GM20431 (cell line): ENCODE measurements around the gene USHBP1.

Experiments used
- in situ Hi-C: fragments of 300-500 bp; cut with MseI, MboI; formaldehyde crosslinking; loops from one replicate; pipeline ENCODE4 v1.15.0; 2020; ENCODE audit warnings: low sequenced_read_pairs; ENCODE audit not compliant: unreplicated experiment

Gene USHBP1

DNA sequence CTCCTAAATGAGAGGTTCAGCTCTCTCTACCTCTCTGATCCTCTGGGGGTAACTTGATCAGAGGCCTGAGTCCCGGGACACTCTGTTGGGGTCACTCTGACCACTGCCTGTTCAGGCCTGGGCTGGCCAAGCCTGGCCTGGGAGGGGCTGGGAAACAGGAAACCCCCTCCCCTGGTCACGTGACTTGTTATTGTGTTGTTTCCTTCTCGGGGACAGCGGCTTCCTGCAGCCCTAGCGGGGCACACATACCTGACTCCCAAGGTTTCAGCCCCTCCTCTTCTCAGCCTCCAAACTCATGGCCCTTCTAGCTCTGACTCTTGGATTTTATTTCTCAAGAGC is at the start of gene USHBP1:
USHBP1 (minus strand) TSS at position 105 of the 339 bp plus-strand sequence. CDS start 446 bp downstream, outside the sequence.
- in situ Hi-C loops, result no loop called here

GRCh38 chr19:17314007-17314593 is 49.6 kb upstream of the USHBP1 start:
- in situ Hi-C loops, result no loop called here

DNA sequence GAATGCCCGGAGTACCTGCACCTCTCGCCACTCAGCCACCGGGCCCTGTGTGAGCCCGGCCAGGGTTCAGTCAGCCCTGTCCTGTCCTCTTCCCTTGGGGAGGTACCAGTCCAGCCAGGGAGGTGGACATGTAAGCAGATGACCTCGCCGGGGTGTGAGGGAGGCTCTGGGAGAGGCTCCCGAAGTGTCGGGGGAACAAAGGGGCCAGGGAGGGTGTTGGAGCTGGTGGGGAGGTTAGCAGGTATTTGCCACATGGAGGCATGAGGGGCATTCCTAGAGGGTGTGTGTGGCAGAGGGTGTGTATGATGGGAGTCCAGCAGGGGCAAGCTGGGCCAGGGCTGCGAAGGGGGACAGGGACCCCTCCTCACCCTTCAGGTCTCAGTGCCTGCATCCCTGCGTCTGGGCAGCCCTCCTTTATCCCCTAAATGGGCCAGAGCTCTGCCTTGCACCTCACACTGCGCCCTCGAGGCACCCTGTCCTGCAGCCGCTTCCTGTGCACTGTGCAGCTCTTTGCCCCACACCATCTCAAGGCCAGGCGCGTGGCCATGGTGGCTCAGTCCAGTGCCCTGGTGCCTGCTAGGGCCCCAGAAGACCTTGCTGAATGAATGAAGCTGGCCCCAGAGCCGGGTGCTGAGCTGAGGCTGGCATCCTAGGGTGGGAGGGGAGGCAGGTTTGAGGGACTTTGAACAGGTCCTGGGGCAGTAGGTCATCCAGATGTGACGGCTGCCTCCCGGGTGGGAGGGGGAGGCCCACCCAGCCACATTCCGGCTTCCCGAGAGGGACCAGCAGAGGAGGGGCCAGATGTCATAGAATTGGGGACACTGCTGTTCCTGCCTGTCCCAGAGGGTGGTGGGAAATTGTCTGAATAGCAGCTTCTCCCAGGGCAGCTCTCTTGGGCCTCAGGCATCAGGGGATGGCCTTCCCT is 47.9 kb upstream of the USHBP1 start:
- in situ Hi-C loops, result no loop called here

- in situ Hi-C loops, result no loop called here
Observed at GRCh38 chr19:17311455-17312188, 47.1 kb upstream of the USHBP1 start.

GRCh38 chr19:17309965-17310461 is 45.5 kb upstream of the USHBP1 start:
- in situ Hi-C loops, result no loop called here

DNA sequence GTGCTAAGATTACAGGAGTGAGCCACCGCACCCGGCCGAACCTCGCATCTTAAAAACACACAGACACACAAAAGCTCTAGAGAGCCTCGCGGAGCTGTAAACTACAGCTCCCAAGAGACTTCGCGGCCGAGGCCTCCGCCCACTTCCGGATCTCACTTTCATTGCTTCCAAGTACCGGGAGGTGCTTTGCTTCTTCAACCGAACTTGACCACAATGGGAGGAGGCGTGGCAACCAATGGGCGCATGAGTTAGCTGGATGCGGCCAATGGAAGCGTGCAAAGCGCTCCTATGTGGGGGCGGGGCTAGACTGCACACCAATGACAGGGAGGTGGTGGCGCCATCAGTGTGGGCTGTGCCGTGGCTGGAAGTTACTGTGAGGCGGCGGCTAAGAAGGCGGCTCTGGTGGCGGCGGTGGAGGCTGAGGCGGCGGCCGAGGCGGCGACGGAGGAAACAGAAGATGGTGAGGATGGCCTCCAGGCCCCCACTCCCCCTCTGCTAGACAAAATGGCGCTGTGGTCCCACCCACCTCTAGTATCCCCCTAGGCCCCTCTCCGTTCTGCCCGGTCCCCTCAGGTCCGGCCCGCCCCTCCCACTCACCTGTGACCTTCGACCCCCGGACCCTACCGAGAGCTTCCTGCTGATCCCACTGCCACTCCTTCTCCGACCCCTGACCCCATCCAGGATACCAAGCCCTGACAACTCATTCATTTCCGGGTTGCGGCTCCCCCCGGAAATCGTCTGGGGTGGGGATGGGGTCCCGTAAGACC is 44.8 kb upstream of the USHBP1 start, which contains the start of gene DDA1:
DDA1 (plus strand) TSS at position 366 of the 767 bp plus-strand sequence; CDS start at position 458, 92 bp downstream.
- in situ Hi-C loops, result no loop called here

DNA sequence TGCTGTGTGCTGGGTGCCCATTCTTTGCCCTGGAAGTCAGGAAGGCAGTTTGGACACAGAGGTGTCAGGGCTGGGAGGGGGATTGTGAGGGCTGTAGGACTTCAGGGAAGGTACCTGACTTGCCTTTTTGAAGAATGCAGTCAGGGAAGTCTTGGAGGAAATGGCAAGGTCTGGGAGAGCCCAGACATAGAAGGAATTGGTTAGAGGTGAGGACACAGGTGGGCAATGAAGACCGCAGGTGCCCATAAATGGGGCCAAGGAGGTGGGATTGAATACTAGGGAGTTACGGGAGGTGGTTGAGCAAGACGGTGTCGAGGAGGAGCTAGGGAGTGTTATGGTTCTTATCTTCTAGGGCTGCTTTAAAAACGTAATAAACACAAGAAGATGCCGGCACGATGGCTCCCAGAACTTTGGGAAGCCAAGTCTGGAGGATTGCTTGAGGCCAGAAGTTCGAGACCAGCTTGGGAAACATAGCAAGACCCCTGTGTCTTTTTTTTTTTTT is 43.4 kb upstream of the USHBP1 start:
- in situ Hi-C loops, result no loop called here

- in situ Hi-C loops, result no loop called here
Observed at GRCh38 chr19:17306285-17306714, 41.8 kb upstream of the USHBP1 start.

DNA sequence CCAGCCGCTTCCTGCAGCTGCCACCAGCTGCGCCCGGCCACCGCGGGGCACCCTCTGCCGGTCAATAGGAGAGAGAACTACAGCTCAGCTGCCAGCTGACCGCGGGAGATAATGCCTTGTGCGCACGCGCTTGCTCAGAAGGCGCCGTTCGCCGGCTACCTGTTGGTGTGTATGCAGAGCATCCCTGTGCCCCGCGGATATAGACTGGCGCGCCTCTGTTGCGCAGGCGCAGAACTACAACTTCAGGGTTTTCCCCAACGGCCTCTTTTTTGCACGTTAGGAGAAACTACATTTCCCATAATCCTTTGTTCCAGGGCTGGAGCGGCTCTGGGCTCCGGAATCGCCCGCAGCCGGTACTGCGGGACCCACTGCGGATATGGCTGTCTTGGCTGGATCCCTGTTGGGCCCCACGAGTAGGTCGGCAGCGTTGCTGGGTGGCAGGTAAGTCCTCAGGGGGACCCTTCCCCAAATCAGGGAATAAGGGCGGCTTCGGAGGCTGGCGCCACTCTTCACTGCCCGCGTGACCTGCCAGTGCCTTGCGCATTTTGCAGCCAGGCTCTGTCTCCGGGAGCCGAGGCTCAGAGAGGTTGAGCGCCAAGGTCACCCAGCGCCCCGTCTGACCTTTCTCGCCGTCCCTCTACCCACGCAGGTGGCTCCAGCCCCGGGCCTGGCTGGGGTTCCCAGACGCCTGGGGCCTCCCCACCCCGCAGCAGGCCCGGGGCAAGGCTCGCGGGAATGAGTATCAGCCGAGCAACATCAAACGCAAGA is 41.2 kb upstream of the USHBP1 start, which contains the start of gene MRPL34:
MRPL34 (plus strand) TSS at position 356 of the 768 bp plus-strand sequence; CDS start at position 377, 21 bp downstream.
- in situ Hi-C loops, result no loop called here

GRCh38 chr19:17305216-17305516 is 40.6 kb upstream of the USHBP1 start:
- in situ Hi-C loops, result no loop called here

DNA sequence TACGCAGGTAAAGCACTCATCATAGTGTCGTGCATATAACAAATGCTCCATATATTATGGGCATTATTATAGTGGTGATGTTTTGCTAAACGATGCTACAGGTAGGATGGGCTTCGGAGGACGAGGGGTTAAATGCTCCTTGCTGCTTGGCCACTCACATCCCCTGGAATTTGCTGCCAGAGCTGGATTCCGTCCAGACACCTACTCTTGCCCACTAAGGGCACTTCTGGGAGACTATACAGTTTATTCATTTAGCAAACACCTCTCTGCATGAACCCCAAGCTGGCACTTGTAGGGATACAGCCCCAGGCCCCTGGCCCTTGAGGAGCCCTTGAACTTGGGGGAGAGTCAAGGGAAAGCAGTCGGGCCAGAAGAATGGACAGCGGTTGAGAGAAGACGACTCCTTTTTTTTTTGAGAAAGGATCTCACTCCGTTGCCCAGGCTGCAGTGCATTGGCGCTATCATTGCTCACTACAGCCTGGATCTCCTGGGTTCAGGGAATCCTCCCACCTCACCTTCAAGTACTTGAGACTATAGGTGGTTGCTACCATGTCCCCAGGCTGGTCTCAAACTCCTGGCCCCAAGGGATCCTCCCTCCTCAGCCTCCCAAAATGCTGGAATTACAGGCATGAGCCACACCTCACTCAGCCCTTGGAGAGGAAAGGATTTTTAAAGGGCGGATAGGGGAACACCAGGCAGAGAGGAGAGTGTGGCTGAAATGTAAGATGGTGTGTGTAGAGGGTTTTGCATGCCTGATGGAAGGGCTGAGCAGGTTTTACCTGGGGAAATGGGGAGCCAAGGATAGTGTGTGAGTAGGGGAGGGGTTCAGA is 40.1 kb upstream of the USHBP1 start:
- in situ Hi-C loops, result no loop called here

DNA sequence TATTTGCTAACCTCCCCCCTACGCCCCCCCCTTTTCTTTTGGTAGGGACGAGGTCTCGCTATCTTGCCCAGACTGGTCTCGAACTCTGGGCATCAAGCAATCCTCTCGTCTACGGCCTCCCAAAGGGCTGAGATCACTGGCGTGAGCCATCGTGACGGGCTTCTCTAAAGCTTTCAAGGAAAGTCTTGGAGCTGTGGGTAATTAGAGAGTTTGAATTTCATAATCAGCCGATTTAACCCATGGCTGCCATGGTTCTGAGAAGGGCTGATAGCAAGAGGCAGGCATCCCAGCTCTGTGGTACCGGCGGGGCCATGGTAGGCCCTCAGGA is 39.4 kb upstream of the USHBP1 start:
- in situ Hi-C loops, result no loop called here

- in situ Hi-C loops, result no loop called here
Observed at GRCh38 chr19:17303167-17303939, 38.8 kb upstream of the USHBP1 start, which contains the start of gene ABHD8. Gene ABHD8 (minus strand): TSS chr19:17303425. CDS start chr19:17301616, 1,809 bp downstream.

- in situ Hi-C loops, result no loop called here
Observed at GRCh38 chr19:17302391-17303166, 38.0 kb upstream of the USHBP1 start.

GRCh38 chr19:17300992-17301619 is 36.6 kb upstream of the USHBP1 start:
- in situ Hi-C loops, result no loop called here

DNA sequence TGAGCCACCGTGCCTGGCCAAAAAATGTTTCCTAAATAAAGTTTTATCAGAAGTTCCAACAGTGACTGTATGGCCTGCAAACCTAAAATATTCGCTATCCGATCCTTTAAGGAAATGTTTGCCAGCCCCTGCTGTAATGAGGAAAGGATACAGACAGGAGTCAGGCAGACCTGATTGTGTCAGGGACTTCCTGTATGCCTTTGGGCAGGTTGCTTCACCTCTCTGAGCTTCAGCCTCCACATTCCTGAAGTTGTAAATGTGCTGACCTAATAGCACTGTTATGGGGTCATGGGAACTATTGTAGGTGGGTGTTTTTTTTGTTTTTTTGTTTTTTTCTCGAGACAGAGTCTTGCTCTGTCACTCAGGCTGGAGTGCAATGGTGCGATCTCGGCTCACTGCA is 32.4 kb upstream of the USHBP1 start:
- in situ Hi-C loops, result no loop called here
